Amygdala (tissue), 56 donors: Measurements from ENCODE around the gene RBMS1.

ENCODE experiments used
- DNase-seq, 56 donors: peaks; one replicate each; lab custom pipeline; 2025; lab: John Stamatoyannopoulos, UW

RBMS1 gene

DNA sequence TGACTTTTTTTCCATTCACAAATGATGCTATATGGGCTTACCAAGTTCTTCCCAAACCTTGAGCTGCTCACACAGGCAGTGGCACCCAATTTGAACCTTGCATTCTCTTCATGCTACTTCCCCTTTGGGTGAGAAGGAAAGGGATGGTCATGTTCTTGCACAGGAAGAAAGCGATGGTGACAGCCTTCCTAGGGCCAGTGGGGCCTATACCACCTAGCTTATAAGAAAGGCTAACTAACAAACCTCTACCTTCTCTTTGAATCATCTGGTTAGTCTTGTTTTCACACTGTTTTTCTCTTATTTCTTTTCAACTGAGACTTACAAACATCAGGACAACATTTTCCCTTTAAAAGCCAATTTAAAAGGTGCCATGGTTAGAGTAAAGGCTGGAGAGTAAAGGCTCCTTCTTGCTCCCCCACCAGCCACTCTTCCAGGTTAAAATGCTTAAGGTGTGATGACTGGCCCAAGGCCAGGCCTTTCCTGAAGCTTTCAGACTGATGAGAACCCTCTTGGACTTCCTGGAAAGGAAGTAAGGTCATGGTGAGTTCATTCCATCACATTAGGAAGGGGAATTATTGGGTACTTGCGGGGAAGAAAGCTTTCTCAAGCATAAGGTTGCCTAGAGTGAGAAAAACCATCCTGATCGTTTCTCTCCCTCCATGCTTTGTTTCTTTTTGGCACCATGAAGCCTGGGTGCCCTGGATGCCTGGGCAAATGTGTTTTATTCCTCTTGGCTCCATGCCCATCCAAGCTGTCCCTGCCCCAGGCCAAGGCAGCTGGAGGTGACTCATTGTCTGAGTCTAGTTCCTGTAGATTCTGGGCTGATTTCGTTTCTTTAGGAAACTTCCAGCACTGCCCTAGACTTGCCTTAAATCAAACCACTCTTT is 252.1 kb downstream of the RBMS1 start:
- DNase-seq = peak in 1 of 56 donors; percentile 1

DNA sequence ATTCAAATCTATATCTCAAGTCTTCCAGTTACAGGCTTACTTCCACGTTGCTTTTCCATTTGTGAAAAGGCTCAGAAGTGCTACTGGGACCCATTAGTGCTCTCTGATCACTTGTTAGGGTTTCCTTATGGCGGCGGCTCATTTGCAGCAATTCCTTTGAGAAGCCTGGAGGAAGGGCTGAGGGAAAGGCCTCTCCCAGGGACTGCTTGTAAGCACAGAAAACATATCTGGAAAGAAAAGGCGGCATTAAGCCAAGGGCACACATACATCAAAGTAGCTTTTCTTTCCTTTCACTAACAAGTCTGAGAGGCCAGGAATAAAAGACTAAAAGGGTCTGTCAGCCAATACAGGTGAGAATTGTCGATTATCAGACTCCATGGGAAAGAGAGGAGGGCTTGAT is 254.2 kb downstream of the RBMS1 start:
- no peak for DNase-seq

- no peak for DNase-seq
These were observed 255.2 kb downstream of the RBMS1 start for GRCh38 chr2:160238392-160238791.

GRCh38 chr2:160232905-160233475 is 260.6 kb downstream of the RBMS1 start:
- no peak for DNase-seq

DNA sequence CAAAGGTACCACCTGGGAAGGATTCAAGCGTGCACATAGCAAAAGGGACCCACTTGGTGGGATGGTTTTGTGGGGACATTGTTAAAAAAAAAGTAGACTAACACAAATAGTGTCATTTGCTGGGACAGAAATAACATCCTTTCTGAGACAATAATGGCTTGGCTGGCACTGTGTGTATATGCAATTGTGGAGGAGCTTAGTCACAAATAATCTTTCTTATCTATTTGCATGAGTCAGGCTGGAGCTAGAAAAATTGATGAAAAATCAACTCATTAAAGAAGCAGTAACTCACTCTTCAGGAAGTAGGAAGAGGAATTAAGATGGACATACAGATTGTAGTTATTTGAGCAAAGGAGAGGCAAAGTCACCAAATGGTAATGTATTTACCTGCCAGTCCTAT is 264.0 kb downstream of the RBMS1 start:
- no peak for DNase-seq

GRCh38 chr2:160228141-160228917 is 265.3 kb downstream of the RBMS1 start:
- no peak for DNase-seq

GRCh38 chr2:160227293-160227915 is 266.2 kb downstream of the RBMS1 start:
- no peak for DNase-seq

- no peak for DNase-seq
These were observed 267.2 kb downstream of the RBMS1 start for GRCh38 chr2:160226367-160226766.

- peak in 1 of 56 donors; percentile 13 for DNase-seq
These were observed 267.9 kb downstream of the RBMS1 start for GRCh38 chr2:160225722-160226121.

GRCh38 chr2:160224507-160224906 is 269.1 kb downstream of the RBMS1 start:
- DNase-seq = no peak

DNA sequence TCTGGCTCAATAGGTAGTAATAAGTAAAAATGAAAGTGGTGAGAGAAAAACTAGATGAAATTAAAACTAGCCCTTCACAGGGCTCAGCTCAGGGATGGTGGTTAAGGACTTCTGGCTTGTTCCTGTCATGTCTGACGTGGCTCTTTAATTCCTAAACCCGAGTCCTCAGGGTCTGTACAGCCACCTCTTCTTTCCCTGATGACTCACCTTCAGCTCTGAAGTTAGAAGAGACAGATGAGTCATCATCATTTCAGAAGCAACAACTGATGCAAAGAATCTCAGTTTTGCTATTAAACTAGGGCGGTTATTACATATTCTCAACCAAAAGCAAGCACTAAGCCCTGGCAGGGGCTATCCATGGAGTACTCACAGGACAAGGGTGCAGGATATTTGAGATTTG is 269.5 kb downstream of the RBMS1 start:
- DNase-seq = peak in 1 of 56 donors; percentile 13

- DNase-seq = no peak
These were observed 270.0 kb downstream of the RBMS1 start for GRCh38 chr2:160223560-160223959.

- no peak for DNase-seq
These were observed 270.9 kb downstream of the RBMS1 start for GRCh38 chr2:160222546-160223283.
